Measurements from ENCODE around the gene MEN1.
A peak's percentile ranks its signal among the peaks of the same experiment; 100 is the strongest.

The MEN1 gene

DNA sequence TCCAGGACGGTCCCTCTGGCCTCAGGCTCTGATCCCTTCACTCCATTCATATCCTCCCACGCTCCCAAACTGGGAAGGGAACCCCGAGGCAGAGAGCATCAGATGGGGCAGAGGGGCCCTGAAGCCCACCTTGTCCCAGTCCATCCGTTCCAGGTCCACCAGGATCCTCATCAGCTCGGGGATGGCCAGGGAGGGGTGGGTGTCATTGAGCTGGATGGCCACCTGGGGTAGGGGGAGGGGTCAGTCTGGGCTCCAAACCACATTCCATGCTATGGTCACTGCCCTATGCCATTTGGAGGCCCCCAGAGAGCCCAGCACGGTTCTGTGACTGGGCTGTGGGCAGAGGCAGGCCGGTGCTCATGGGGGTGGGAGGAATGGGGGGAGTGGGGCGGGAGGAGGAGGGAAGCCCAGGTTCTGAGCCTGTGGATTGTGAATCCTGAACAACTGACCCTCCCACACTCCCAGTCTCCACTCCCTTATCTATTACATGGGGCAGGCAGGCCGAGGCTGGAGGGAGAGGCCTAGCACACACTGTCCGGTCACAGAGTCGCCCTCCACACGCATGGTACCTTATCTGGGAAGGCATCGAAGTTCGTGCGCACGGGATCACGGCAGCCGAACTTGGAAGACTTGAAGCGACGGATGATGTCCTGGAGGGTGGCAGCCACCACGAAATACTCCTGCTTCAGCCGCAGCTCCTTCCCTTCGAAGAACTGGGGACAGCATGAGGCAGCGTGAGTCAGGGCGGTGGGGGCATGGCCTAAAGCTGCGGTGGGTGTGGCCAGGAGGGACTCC lies 56.0 kb downstream of the MEN1 start:
- DNase-seq = peak in 4 of 10 donors; percentile 6 to 59 (median 38)
- intact Hi-C loops (cut with DNase I) = no loop called here
